ENCODE measurements around the gene HSPA5.
"Not testable (repeated sequence)": the region's sequence is repeated elsewhere in the genome, so short reads cannot be mapped to it uniquely, and the experiment has no call there.

Gene HSPA5

DNA sequence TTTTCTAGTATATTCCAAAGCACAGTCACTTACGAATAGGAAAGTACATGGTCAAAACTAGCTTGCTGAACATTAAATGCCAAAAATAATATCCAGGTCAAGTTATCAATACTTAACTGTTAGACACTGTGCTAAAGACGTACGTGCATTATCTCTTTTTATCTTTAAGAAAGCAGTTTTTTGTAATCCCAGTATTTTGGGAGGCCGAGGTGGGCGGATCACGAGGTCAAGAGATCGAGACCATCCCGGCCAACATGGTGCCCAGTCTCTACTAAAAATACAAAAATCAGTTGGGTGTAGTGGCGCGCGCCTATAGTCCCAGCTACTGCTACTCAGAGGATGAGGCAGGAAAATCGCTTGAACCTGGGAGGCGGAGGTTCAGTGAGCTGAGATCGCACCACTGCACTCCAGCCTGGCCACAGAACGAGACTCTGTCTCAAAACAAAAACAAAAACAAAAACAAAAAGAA lies 2.7 kb upstream of the HSPA5 start:
- no peak for DNase-seq (ENCODE audit: low read depth in 3 of 3, low spot score in 1 of 3)

DNA sequence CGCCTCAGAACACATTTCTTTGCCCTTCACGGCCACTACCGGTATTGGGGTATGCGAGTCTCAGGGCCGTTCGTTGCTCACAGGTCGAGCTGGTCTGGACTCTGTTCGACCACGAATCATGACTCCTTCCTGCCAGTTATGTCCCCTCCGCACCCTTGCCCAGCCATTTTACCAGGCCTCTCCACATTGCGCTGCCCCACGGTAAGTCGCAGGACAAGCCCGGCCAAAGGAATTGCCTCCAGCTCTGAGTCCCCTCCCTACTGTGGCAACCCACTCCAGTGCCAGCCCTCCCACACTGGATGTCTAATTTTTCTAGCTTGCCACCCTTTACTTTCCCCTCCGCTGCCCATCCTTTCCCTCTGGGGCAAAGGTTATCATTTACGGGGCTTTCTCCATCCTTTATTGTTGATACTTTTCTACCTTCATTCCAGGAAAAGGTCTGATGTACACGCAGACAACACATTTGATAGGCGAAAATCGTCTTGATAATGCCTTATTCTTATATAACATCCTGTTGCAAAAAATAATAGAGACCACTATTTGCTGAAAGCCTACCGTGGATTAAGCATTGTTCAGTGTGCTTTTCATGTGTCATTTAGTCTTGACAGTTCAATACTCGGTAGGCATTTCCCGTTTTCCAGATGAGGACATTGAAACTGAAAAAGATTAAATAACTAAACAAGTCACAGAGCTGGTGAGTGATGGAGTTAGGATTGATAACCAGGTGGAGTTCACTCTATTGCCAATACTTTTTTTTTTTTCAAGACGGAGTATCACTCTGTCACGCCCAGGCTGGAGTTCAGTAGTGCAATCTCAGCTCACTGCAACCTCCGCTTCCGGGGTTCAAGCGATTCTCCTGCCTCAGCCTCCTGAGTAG lies 958 bp upstream of the HSPA5 start:
- DNase-seq (ENCODE audit: low read depth in 3 of 3, low spot score in 1 of 3) = no peak

DNA sequence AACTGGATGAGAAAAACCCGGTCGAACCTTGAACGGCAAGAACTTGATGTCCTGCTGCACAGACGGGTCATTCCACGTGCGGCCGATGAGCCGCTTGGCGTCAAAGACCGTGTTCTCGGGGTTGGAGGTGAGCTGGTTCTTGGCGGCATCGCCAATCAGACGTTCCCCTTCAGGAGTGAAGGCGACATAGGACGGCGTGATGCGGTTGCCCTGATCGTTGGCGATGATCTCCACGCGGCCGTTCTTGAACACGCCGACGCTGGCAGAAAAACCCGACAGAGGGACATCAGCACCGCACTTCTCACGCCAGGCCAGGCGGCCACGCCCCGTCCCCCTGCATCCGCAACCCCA lies 519 bp downstream of the HSPA5 start:
- DNase-seq (ENCODE audit: low read depth in 3 of 3, low spot score in 1 of 3) = no peak

DNA sequence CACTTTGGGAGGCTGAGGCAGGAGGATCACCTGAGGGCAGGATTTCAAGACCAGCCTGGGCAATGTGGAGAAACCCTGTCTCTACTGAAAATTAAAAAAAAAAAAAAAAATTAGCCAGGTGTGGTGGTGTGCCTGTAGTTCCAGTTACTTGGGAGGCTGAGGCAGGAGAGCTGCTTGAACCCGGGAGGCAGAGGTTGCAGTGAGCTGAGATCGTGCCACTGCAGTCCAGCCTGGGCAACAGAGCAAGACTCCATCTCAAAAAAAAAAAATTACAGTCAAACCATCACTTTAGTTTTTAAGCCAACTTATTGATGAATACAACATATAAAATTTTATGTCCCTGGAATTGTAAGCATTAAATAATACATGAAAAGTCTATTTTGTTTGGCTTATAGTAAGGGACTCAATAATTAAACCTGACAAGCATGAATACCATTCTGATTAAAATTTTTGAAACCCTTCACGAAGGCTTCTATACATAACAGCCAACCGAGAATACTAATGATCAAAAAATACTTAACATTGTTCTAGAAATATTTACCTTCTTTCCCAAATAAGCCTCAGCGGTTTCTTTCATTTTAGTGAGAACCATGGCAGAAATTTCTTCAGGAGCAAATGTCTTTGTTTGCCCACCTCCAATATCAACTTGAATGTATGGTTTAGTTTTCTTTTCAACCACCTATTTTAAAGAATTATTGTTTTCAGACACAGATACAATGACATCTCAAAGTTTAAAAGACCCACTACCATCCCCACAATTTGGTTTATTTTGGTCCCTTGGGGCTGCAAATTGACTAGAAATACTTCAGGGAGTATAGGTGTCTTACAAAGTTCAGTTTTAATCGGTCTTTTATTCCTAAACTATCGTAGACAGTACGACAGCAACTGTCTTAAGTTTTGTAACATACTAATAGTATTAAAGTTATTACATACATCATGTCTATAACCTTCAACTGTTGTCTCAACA lies 1.2 kb downstream of the HSPA5 start:
- DNase-seq (ENCODE audit: low read depth in 3 of 3, low spot score in 1 of 3) = no peak

DNA sequence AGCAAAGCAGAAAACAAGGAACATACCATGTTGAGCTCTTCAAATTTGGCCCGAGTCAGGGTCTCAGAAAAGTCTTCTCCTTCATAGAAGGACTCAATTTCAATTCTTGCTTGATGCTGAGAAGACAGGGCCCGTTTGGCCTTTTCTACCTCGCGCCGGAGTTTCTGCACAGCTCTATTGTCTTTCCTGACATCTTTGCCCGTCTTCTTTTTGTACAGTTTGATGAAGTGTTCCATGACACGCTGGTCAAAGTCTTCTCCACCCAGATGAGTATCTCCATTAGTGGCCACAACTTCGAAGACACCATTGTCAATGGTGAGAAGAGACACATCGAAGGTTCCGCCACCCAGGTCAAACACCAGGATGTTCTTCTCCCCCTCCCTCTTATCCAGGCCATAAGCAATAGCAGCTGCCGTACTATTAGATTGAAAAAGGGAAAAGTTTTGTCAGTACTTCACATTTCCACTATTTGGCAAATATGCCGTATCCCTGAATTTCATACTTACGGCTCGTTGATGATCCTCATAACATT lies 2.2 kb downstream of the HSPA5 start:
- DNase-seq (ENCODE audit: low read depth in 3 of 3, low spot score in 1 of 3) = no peak

DNA sequence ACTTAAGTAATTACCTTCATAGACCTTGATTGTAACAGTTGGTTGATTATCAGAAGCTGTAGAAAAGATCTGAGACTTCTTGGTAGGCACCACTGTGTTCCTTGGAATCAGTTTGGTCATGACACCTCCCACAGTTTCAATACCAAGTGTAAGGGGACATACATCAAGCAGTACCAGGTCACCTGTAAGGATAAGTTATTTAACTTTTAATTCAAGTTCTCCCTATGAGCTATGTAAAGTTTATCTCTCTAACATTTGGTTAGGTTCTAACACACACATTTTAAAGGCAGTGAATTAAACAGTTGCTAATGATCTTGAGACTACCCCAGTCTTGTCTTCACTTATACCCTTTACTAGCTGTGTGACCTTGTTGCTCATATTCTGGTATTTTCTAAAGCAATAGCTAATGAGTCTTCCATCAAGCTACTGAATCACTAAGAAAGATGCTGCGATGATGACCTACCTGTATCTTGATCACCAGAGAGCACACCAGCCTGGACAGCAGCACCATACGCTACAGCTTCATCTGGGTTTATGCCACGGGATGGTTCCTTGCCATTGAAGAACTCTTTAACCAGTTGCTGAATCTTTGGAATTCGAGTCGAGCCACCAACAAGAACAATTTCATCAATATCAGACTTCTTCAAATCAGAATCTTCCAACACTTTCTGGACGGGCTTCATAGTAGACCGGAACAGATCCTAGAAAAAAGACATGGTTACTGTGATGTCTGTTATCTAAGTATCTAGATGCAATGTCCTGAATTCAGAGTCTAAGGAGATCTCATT lies 2.8 kb downstream of the HSPA5 start:
- no peak for DNase-seq (ENCODE audit: low read depth in 3 of 3, low spot score in 1 of 3)

DNA sequence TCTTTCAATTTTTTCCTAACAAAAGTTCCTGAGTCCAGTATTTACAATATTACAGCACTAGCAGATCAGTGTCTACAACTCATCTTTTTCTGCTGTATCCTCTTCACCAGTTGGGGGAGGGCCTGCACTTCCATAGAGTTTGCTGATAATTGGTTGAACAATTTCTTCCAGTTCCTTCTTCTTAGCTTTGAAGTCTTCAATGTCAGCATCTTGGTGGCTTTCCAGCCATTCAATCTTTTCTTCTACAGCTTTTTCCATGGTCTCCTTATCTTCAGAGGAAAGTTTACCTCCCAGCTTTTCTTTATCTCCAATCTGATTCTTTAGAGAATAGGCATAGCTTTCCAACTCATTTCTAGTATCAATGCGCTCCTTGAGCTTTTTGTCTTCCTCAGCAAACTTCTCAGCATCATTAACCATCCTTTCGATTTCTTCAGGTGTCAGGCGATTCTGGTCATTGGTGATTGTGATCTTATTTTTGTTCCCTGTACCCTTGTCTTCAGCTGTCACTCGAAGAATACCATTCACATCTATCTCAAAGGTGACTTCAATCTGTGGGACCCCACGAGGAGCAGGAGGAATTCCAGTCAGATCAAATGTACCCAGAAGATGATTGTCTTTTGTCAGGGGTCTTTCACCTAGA lies 4.5 kb downstream of the HSPA5 start:
- DNase-seq (ENCODE audit: low read depth in 3 of 3, low spot score in 1 of 3) = not testable (repeated sequence)

DNA sequence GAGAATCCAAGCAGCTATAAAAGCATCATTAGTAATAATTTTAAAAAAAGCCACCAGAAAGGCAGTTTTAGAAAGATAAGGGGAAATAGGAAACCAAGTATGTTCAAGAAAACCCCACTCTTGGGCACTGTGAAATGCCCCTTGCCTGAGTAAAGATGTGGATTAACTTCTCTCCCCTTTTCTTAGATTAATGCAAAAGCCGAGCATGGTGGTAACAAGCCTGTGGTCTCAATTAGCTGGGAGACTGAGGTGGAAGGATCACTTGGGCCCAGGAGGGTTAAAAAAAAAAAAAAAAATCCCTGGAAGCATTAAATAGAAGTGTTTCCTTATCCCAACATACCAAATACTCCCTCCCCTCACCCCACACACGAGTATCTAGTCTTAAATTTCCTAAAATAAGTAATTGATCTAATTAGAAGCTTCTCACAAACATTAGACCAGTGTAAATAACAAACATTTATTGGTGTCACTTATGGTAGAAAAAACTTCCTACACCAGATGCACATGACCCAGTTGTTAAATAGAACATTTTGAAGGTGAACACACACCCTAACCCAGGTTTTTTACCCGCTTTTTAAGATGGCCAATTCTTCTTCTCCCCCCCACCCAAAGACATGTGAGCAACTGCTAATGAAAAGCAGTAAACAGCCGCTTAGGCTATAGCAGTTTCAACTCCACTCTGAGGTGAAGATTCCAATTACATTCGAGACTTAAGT lies 5.2 kb downstream of the HSPA5 start:
- no peak for DNase-seq (ENCODE audit: low read depth in 3 of 3, low spot score in 1 of 3)

DNA sequence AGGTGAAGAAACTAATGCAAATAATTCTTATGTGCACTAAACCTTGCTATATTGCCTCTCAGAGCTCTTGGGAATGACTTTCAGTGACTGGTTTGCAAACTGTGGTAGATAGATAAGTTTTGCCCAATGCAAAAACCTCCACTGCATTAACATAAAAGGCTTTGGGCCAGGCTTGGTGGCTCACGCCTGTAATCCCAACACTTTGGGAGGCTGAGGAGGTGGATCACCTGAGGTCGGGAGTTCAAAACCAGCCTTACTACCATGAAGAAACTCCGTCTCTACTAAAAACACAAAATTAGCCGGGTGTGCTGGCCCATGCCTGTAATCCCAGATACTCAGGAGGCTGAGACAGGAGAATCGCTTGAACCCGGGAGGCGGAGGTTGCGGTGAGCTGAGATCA lies 7.0 kb downstream of the HSPA5 start:
- not testable (repeated sequence) for DNase-seq (ENCODE audit: low read depth in 3 of 3, low spot score in 1 of 3)

DNA sequence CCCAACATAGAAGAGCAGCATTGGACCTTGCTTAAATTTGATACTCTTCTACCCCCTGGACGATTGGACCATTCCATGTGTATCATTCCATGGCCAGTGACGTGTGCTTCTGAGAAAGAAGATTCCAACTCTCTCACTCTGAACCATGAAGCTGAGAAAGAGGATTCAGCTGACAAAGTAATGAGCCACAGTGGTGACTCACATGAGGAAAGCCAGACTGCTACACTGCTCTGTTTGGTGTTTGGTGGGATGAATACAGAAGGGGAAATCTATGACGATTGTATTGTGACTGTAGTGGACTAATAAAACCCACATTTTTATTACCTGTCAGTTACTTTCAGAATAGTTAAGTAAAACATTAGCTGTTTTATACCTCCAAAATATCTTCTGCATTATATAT lies 7.5 kb downstream of the HSPA5 start:
- DNase-seq (ENCODE audit: low read depth in 3 of 3, low spot score in 1 of 3) = no peak

DNA sequence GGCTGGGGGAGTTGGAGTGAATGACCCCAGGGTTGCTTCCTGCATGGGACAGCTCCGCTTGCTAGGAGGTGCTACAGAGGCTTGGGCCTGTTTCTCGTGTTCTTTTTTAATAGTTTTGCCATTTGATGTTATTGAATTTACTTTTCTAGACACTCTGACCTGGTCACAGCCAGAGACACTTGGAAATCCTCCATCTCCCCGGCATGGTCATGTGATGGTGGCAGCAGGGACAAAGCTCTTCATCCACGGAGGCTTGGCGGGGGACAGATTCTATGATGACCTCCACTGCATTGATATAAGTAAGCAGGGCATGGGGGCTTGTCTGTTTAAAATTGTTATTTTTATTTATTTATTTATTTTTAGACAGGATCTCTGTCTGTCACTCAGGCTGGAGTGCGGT lies 13.4 kb downstream of the HSPA5 start:
- no peak for DNase-seq (ENCODE audit: low read depth in 3 of 3, low spot score in 1 of 3)

DNA sequence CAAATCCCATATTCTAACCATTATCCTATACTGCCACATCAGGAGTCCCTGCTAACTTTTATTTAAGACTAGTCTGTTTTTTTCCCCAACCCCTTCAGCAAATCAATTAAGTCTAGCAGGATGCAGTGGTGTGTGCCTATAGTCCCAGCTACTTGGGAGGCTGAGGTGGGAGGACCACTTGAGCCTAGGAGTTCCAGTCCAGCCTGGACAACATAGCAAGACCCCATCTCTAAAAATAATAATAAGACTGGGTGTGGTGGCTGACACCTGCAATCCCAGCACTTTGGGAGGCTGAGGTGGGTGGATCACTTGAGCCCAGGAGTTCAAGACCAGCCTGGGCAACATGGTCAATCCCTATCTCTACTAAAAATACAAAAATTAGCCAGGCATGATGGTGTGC lies 16.3 kb downstream of the HSPA5 start:
- not testable (repeated sequence) for DNase-seq (ENCODE audit: low read depth in 3 of 3, low spot score in 1 of 3)

DNA sequence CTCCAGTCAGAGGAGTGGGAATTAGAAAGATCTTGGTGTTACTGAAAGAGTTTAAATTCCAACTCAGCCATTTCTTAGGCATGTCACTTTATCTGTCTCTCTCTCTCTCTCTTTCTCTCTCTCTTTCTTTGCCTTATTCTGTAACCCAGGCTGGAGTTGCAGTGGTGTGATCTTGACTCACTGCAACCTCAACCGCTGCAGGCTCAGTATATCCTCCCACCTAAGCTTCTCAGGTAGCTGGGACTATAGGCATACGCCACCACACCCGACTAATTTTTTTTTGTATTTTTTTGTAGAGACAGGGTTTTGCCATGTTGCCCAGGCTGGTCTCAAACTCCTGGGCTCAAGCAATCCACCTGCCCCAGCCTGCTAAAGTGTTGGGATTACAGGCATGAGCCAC lies 22.5 kb downstream of the HSPA5 start:
- DNase-seq (ENCODE audit: low read depth in 3 of 3, low spot score in 1 of 3) = no peak

DNA sequence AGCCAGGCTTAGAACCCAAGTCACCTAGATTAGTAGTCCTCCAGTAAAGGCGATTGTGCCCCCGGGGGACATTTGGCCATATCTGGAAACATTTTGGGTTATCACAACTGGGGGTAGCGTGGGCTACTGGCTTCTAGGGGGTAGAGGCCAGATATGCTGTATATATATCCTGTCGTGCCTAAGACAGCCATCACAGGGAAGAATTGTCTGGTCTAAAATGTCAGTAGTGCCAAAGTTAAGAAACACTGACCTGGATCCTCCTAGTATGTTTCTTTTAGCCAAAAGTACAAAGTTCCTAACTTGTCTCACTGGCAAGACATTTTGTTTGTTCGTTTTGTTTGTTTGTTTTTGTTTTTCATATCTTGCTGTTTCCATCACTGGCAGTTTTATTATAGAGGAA lies 27.0 kb downstream of the HSPA5 start:
- DNase-seq (ENCODE audit: low read depth in 3 of 3, low spot score in 1 of 3) = no peak

DNA sequence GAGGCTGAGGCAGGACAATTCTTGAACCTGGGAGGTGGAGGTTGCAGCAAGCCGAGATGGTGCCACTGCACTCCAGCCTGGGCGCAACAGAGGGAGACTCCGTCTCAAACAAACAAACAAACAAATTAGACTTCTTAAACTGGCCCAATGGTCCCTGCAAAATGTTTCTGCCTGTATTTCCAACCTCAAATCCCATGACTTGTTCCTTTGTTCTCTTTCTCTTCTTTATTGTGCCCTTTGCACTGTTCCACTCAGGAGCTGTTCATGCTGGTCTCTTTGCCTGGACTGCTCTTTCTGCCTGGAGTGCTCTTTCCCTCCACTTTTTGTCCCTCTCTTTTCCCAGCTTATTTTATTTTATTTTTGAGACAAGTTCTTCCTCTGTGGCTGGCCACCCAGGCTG lies 36.7 kb downstream of the HSPA5 start:
- no peak for DNase-seq (ENCODE audit: low read depth in 3 of 3, low spot score in 1 of 3)

DNA sequence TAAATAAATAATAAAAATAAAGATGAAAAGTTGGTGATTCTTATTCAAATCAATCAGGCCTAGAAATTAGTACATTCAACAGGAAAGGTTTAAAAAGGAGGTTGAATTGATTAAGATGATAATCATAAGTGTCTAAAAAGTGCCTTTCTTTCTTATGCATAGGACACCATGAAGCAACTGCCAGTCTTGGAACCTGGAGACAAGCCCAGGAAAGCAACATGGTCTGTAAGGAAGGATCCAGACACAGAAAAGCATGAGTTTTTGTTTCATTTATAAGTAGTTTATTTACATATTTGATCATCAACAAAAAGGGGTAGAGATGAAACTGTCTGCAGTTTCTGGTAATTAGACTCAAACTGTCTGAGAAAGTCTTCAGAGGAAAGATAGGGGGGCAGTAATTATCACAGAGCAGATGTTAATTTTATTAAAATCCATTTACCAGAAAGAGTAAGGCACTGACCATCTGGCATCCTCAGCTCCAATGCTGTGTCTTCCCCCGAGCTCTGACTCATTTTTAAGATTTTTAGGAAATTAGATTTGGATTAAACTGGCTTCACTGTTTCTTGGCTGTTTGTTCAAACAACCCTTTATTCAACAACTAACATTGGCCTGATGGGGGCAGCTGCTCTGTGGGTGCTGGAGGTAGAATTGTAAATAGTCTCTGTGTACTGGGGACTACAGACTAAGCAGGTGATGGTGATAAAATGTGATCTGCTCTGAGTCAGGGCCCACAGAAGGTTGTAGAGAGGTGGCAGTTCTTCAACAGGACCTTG lies 38.1 kb downstream of the HSPA5 start:
- DNase-seq (ENCODE audit: low read depth in 3 of 3, low spot score in 1 of 3) = no peak

DNA sequence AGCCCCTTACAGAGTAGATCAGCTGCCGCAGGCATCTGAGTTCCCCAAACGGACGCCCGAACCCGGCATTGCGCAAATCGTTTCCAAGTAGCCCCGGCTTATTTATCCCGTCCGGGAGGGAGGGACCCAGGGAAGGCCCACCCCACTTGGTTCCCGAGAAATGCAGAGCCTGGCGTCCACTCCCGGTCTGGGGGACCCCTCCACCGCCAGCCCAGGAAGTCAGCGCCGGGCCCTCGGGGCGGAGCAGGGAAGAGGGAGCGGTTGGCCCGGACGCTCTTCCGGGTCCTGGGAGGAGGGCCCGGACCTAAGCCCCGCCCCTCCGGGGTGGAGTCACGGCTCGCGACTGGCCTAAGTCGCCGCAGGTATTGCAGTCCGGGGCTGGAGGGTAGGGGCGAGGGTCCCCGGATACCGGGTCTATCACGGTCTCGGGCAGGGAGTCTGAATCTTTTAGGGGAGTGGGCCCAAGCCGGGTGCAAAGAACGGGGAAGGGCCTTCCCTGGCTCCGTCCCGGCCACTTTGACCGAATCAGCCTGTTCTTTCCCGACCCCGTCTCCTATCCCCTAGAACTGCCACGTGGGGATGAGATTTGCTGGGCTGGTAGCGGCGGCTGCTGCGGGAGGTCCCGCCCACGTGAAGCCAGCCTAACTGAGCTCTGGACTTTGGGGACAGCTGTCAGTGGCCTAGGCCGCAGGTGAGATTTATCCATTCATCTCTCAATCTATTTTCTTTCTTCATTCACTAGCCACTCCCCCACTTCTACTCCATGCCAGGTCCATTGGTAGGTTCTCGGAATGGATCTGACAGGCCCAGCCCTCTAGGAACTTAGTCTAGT lies 40.7 kb downstream of the HSPA5 start, which contains the start of gene RABEPK:
Gene RABEPK, plus strand, starts transcription at position 327 of the 832 bp plus-strand sequence. CDS start 2,472 bp downstream, outside the sequence.
- DNase-seq (ENCODE audit: low read depth in 3 of 3, low spot score in 1 of 3) = peak; percentile 68 to 91 (median 70)

DNA sequence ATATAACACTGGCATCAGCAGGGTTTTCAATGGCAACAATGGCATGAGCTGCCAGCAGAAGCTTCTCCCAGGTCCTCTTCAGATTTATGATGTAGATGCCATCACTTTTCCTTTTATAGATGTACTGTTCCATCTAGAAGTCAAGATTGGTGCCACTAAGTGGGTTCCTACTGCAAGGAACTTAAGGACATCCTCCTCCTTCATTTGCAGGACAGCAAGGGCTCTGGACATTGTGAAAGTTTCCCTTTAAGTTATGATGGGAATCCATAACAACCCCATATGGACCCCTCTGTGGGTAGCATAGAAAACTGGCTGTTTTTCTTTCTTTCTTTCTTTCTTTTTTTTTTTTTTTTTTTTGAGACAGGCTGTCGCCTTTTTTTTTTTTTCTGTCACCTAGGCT lies 45.6 kb downstream of the HSPA5 start:
- DNase-seq (ENCODE audit: low read depth in 3 of 3, low spot score in 1 of 3) = not testable (repeated sequence)
